Epidermal melanocyte (primary cell): ENCODE results near the gene MLLT6.

Experiments used
- DNase-seq: peaks from one replicate; pipeline ENCODE4 v3.0.0; 2011; ENCODE audit warnings: low spot score; ENCODE audit not compliant: insufficient read length

Gene MLLT6

DNA sequence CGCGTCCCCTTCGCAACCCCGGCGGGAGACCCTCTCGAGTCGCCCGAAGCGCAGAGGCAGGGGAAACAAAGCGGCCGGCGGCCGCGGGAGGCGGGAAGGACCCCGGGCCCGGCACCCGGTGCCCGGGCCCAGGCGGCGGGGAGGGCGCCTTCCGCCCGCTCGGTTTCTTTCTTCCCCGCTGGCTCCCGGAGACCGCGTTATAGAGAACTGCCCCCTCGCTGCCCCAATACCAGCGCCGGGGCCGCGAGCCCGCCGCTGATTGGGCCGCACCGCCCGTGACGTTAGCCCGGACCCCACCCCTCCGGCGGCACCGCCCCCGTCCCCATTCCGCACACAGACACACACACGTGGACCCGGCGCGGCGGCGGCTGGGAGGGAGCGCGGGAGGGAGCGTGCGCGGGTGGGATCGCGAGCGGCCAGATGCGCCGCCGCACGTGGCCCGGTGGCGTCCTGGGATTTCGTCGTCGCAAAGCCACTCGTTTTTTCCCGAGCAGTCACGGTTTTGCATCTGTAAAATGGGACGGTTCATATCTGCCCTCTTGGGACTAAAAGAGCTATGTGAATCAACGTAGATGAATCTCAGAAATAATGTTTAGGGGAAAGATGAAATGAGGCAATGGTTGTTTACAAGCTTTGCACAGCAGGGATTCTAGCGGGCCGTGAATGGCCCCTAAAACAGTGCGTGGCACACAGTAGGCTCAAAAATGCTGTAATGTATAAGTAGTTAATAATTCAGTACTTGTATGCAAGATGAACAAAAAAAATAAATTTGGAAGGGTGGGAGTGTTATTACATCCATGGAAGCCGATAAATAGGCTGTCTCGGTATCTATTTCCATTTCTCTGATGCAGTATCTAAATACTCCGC lies 30.1 kb upstream of the MLLT6 start, which contains the start of gene EPOP:
EPOP (minus strand) TSS at position 209 of the 867 bp plus-strand sequence. CDS start 462 bp downstream, outside the sequence.
- DNase-seq = peak; percentile 68

GRCh38 chr17:38676706-38677504 lies 28.2 kb upstream of the MLLT6 start:
- DNase-seq = peak; percentile 86

GRCh38 chr17:38677819-38678218 lies 27.3 kb upstream of the MLLT6 start:
- no peak for DNase-seq

- no peak for DNase-seq
These were observed 24.0 kb upstream of the MLLT6 start for GRCh38 chr17:38681096-38681495.

- no peak for DNase-seq
These were observed 19.6 kb upstream of the MLLT6 start for GRCh38 chr17:38685491-38685890.

- no peak for DNase-seq
These were observed 17.8 kb upstream of the MLLT6 start for GRCh38 chr17:38687286-38687685.

GRCh38 chr17:38690386-38690785 lies 14.7 kb upstream of the MLLT6 start:
- DNase-seq = no peak

DNA sequence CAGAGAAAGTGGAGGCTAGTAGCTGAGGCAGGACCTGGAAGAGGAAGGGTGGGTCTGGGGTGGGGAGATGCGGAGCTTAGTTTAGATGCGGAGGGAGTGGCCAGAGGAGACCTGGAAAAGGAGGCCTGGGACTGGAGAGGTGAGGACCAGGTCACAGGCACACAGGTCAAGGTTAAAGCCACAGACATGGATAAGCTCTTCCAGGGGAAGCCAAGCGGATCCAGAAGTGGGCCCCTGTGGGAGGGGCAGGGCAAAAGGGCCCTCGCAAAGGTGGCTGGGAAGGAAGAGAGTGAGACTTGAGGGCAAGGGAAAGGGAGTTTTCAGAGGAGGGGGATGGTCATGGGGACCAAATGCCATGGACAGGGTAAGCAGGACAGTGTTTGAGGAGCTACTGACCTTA lies 13.9 kb upstream of the MLLT6 start:
- DNase-seq = no peak

- no peak for DNase-seq
These were observed 11.3 kb upstream of the MLLT6 start for GRCh38 chr17:38693700-38694329.

DNA sequence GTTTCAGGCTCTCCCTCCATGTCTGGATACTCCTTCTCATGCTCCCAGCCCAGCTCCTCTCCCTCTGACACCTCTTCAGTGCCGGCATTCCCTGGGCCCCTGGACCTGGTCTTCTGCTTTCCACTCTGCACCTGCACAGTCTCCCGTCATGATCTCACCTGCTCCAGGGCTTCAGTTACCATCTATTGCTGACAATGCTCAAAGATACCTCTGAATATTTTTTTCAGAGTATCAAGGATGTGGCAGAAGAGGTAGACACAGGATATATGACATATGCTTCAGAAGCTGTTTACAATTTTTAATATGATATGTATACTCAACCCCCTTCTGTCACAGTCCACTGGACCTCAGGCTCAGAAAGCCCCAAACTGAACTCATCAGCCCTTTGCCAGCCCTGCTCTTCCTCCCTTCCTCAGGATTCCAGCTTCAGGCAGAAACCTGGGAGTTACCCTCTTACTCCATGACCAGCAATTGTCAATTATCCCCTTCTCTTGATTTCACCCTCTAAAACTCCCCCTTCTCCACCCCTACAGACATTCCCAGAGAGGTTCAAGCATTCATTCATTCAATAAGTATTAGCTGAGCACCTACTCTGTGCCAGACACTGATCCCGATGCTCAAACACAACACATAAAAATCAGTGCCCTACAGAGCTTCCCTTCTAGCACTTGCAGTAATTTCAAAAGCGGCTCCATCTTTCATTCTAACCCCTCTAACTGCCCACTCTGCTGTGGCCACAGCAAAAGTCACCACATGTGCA lies 7.8 kb upstream of the MLLT6 start:
- DNase-seq = no peak

GRCh38 chr17:38698760-38699159 lies 6.3 kb upstream of the MLLT6 start:
- no peak for DNase-seq

DNA sequence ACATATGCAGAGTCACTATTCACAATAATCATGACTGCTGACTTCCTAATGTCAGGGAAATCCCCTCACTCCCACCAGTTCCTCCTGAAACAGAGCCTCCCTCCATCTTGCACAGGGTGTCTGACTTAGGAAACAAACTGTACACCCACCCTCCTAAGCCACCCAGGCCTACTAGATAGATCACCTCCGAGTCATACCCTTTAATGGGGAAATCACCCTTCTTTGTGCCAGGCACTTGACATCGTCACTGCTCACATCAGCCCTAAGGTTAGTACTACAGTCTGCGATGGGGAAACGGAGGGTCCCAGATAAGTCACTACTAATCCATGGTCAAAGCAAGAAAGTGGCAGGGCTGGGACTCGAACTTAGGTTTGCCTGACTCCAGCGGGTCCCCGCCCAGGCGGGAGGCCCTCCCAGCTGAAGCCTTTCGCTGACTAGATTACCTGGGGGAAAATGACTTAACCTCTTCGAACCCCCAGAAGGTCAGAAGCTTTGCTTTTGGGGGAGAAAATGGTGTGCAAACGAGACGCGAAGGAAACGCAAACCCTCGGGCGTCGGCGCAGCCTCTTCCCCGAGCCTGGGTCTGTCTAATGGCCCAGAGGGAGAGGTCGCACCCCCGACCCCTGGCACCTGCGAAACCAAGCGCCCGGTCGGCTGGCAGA lies 3.4 kb upstream of the MLLT6 start:
- no peak for DNase-seq

DNA sequence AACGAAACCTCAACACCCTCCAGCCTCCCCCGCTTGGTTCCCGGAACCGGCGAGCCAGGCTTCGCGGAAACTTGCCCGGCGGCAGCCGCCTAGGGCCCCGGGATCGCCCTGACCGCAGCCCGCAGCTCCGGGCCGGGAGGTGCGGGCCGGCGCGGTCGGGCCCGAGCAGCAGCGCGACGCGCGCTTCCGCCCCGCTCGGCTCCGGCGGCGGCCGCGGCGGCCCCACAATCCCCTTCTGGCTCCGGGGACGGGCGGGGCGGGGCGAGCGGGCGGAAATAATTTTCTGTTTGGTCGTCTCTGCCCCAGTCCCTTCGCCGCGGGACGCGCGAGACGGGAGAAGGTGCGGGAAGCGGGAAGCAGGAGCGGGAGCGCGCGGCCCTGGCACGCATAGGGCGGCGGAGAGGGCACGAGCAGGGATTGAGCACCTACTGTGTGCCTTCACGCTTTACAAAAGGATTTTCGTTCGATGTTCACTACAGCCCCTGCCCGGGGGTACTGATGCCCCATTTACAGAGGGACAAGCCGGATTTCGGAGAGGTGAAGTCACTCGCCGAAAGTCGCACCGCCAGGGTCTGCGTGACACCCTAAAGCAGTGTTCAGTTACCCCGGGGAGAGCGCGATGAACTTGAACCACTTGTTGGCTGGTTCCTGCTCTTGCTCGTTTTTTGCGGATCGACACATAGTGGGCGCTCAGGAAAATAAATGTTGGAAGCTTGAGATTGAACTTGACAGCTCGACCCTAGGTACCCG lies 2.7 kb upstream of the MLLT6 start:
- peak; percentile 85 for DNase-seq

GRCh38 chr17:38702916-38703741 lies 1.9 kb upstream of the MLLT6 start:
- no peak for DNase-seq

- peak; percentile 24 for DNase-seq
These were observed 1.1 kb upstream of the MLLT6 start for GRCh38 chr17:38703742-38704605.

- DNase-seq = peak; percentile 42
These were observed 390 bp downstream of the MLLT6 start for GRCh38 chr17:38705523-38705802.

DNA sequence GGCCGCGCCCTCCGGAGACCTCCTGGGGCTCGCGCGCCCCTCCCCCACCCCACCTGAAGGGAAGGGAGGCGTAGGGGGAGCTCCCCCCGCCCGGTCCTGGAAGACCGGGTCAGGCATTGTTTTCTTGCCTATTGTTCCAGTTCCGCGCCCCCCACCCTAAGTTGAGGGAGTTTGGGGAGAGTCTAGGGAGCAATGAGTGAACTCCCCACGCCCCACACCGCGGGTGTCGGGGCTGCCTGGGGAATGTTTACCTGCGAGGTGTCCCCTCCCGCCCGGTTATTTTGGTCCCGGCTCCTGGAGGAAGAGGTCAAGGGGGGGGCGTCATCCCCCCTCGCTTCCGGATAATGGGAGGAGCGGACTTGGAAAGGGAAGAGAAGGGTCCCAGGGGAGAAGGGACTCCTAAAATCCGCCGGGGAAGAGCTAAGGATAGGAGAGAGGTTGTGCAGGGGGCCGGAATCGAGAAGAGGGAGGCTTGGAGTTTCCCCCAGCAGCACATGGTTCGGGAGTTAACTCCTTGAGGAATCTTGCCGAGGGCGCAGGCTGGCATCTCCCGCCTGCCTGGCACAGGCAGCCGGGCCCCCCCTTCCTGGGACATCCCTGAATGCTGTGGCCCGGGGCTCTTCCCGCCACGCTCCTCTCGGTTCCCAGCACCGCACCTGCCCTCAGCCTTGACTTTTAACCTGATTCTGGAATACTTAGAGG lies 881 bp downstream of the MLLT6 start:
- peak; percentile 38 for DNase-seq
